Gastroesophageal sphincter (tissue), 4 donors: Measurements from ENCODE around the gene THBS3. TPM values are rescaled to one million over a fixed set of nuclear protein-coding genes. Genes with fewer than 3 reads are reported as not detected.

ENCODE experiments used
- ATAC-seq: fragments of 150-250 bp; one replicate; pipeline ENCODE4 v1.9.1; 2016; ENCODE audit warnings: mild to moderate bottlenecking, moderate library complexity
- H3K27ac ChIP-seq, 4 donors: fragments of 200-600 bp; sonication (generic) in 3 of 4; 1 replicate in 3 of 4; 2 replicates in 1 of 4; pipeline ENCODE4 v1.5.1; 2016 to 2019
- H3K27me3 ChIP-seq: fragments of 200-600 bp; sonication (generic); one replicate; pipeline ENCODE4 v1.5.1; 2019
- H3K36me3 ChIP-seq, 2 donors: fragments of 200-600 bp; sonication (generic); one replicate each; pipeline ENCODE4 v1.5.1; 2019; ENCODE audit warnings: control low read depth in 1 of 2
- H3K4me1 ChIP-seq, 3 donors: fragments of 200-600 bp; sonication (generic); 1 replicate in 2 of 3; 2 replicates in 1 of 3; pipeline ENCODE4 v1.5.1; 2016 to 2019; ENCODE audit warnings: control low read depth in 2 of 3
- H3K4me3 ChIP-seq, 2 donors: fragments of 200-600 bp; sonication (generic); one replicate each; pipeline ENCODE4 v1.5.1; 2019; ENCODE audit warnings: mild to moderate bottlenecking in 1 of 2, moderate library complexity in 1 of 2
- H3K9me3 ChIP-seq, 3 donors: fragments of 200-600 bp; sonication (generic); one replicate each; pipeline ENCODE4 v1.5.1; 2017 to 2019; ENCODE audit warnings: control low read depth in 2 of 3
- CTCF ChIP-seq, 4 experiments: fragments of 200-600 bp in 2 of 4; fragments of 450-650 bp in 2 of 4; sonication (generic) in 1 of 4; IDR thresholded peaks; one replicate each; pipeline ENCODE4 v1.5.1; 2017 to 2019; ENCODE audit warnings: antibody characterized with exemption in 4 of 4, mild to moderate bottlenecking in 2 of 4, moderate library complexity in 2 of 4
- EP300 ChIP-seq: sonication (generic); formaldehyde crosslinking; IDR thresholded peaks from one replicate; pipeline ENCODE4 v1.6.1; 2017; ENCODE audit warnings: antibody characterized with exemption, mild to moderate bottlenecking
- POLR2A ChIP-seq, 2 donors: fragments of 450-650 bp; IDR thresholded peaks; one replicate each; pipeline ENCODE4 v1.6.1; 2017; ENCODE audit warnings: antibody characterized with exemption in 2 of 2, mild to moderate bottlenecking in 2 of 2, moderate library complexity in 1 of 2
- POLR2AphosphoS5 ChIP-seq: sonication (generic); formaldehyde crosslinking; IDR thresholded peaks from one replicate; pipeline ENCODE4 v1.6.1; 2017; ENCODE audit warnings: antibody characterized with exemption
- WGBS, 2 donors: methylation state at CpG; one replicate each; pipeline ENCODE4 v1.1.5; 2018; ENCODE audit warnings: low coverage in 1 of 2; 5-methylcytosine and 5-hydroxymethylcytosine counted together
- total RNA-seq, 4 donors: library from RNA; depleted of rRNA; stranded (reverse); fragments of >200 nt; gene quantifications; one replicate each; pipeline ENCODE4 v1.1.0, GENCODE V29; 2016

The THBS3 gene
- 10 to 100 TPM; 17.9 to 25.6 (median 20.1) TPM for total RNA-seq

GRCh38 chr1:155207806-155208540 is at the start of gene THBS3:
TSS of gene THBS3 (minus strand) at chr1:155207897. CDS start at chr1:155207876, 21 bp downstream.
- peak; percentile 1 for ATAC-seq
- no peaks in the 10 kb centered on the region for H3K27me3 ChIP-seq
- H3K36me3 ChIP-seq: peaks cover 0 to 29% of the 10 kb centered on the region in 2 donors
- peaks cover 0 to 60% (median 25%) of the 10 kb centered on the region in 3 donors for H3K4me1 ChIP-seq
- TF ChIP-seq EP300 (no peak), CTCF (IDR thresholded peaks at IDR 0.05) (no peak), POLR2A (IDR thresholded peaks at IDR 0.05) (no peak)
- H3K27ac ChIP-seq: peak within 1 kb of the TSS; percentile 92 to 100 (median 98)
- no peaks in the 10 kb centered on the region for H3K9me3 ChIP-seq
- H3K4me3 ChIP-seq: peak within 1 kb of the TSS; percentile 83 to 96
- 10 to 12% methylated on average over 5 to 7 of the region's 17 CpGs for WGBS, 2 donors

- WGBS, 2 donors: 30 to 80% methylated on average over 2 of the region's 20 CpGs
- peak overlapping the region; percentile 80 to 89 for H3K4me3 ChIP-seq
- no peak for ATAC-seq
- H3K36me3 ChIP-seq: peaks cover 0 to 41% of the 10 kb centered on the region in 2 donors
- H3K4me1 ChIP-seq: peaks cover 2 to 61% (median 20%) of the 10 kb centered on the region in 3 donors
- H3K9me3 ChIP-seq: no peaks in the 10 kb centered on the region
- H3K27ac ChIP-seq: peak overlapping the region; percentile 88 to 96 (median 95)
- H3K27me3 ChIP-seq: no peaks in the 10 kb centered on the region
- TF ChIP-seq POLR2A (IDR thresholded peaks at IDR 0.05): no peak
- TF ChIP-seq EP300: no peak
- TF ChIP-seq POLR2AphosphoS5: no peak
- no peak for TF ChIP-seq CTCF (IDR thresholded peaks at IDR 0.05)
Observed at GRCh38 chr1:155256058-155256852, 48.6 kb upstream of the THBS3 start.

DNA sequence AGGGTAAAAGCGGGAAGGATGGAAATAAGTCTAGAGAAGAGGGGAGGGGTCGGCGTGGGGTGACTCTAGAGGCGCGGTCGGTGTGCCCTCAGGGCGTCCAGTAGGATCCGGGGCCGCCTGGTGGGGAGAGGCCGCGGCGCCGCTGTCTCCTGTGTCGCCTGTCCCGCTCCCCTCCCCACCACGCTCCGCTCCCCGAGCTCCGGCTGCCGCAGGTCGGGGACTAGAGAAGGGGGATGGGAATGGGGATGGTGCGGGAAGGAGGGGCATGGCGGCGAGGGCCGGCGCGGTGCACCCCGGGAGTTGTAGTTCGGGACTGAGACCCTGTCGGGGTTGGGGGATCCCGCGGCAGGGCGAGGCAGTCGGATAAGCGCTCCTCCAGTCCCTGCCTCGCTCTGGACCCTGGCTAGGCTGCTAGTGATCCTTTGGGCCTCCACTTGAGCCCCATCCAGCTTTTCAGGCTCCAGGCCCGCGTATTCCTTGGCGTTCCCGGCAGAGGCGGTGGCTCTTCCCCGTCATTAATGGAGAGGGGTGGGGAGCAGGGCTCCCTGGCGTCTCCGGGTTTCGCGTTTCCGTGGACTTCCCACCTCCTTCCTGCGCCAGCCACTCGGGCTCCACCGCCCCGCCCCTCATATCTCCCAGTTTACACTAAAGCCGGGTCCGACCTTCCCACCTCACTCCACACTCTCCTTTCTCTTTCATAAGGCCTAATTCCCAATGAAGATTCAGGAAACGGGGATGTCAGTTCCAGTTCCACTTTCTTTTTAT is 47.7 kb upstream of the THBS3 start, which contains the start of gene ENTREP3:
TSS of gene ENTREP3 (minus strand) at position 241 of the 765 bp plus-strand sequence. CDS start 606 bp downstream, outside the sequence.
- TF ChIP-seq EP300 (no peak), POLR2AphosphoS5 (peak; percentile 76), CTCF (IDR thresholded peaks at IDR 0.05) (no peak), POLR2A (IDR thresholded peaks at IDR 0.05) (peak; percentile 41 to 70)
- Histone ChIP-seq H3K4me1 (peaks cover 0 to 61% (median 19%) of the 10 kb centered on the region in 3 donors), H3K27me3 (no peaks in the 10 kb centered on the region), H3K4me3 (peak within 1 kb of the TSS; percentile 80 to 89), H3K9me3 (no peaks in the 10 kb centered on the region), H3K27ac (peak within 1 kb of the TSS; percentile 88 to 96 (median 95)), H3K36me3 (peaks cover 0 to 39% of the 10 kb centered on the region in 2 donors)
- ATAC-seq: peak; percentile 92
- 0 to 1% methylated on average over 3 to 34 of the region's 54 CpGs for WGBS, 2 donors

GRCh38 chr1:155254714-155255242 is 47.1 kb upstream of the THBS3 start:
- H3K4me3 ChIP-seq: peak overlapping the region; percentile 80 to 89
- WGBS, 2 donors: no CpG with 5 or more reads among the region's 35 CpGs
- TF ChIP-seq EP300 (no peak), POLR2A (IDR thresholded peaks at IDR 0.05) (no peak)
- no peaks in the 10 kb centered on the region for H3K27me3 ChIP-seq
- H3K9me3 ChIP-seq: no peaks in the 10 kb centered on the region
- H3K4me1 ChIP-seq: peaks cover 0 to 59% (median 24%) of the 10 kb centered on the region in 3 donors
- H3K27ac ChIP-seq: peak overlapping the region; percentile 88 to 96 (median 95)
- H3K36me3 ChIP-seq: peaks cover 0 to 32% of the 10 kb centered on the region in 2 donors
- ATAC-seq: peak; percentile 6
